K562 (cell line): Measurements from ENCODE around the gene MRO. TPM values are rescaled to one million over a fixed set of nuclear protein-coding genes. Genes with fewer than 3 reads are reported as not detected.

Experiments
- ARID4B ChIP-seq: sonication (generic); formaldehyde crosslinking; IDR thresholded peaks from 2 replicates; pipeline ENCODE4 v1.8.0; 2022; ENCODE audit warnings: mild to moderate bottlenecking, missing genetic modification reagents
- ATF3 ChIP-seq, 2 experiments: fragments of 450-650 bp in 1 of 2; sonication (generic) in 1 of 2; formaldehyde crosslinking in 1 of 2; IDR thresholded peaks in 1 of 2; conservative IDR thresholded peaks in 1 of 2; 2 replicates each; pipeline versions ENCODE4 v1.6.1 to v1.8.1; 2016 to 2023; ENCODE audit warnings: mild to moderate bottlenecking in 2 of 2, moderate library complexity in 2 of 2, inconsistent platforms in 1 of 2, missing genetic modification reagents in 1 of 2
- E2F4 ChIP-seq: sonication (generic); formaldehyde crosslinking; IDR thresholded peaks from 2 replicates; pipeline ENCODE4 v1.8.0; 2022; ENCODE audit warnings: mild to moderate bottlenecking, low read depth, missing genetic modification reagents
- FOSL1 ChIP-seq: fragments of 200-800 bp; sonication (Bioruptor generic); conservative IDR thresholded peaks from 2 replicates; pipeline ENCODE4 v1.6.1; 2016; ENCODE audit warnings: missing genetic modification characterization, missing compliant biosample characterization
- JUND ChIP-seq, 2 experiments: IDR thresholded peaks; 2 replicates in 1 of 2; 3 replicates in 1 of 2; pipeline ENCODE4 v1.6.1; 2011; ENCODE audit warnings: borderline replicate concordance in 2 of 2, low read depth in 2 of 2, low read length in 2 of 2, improper control_type of control experiment in 1 of 2, missing biosample characterization in 1 of 2, missing genetic modification characterization in 1 of 2, missing genetic modification reagents in 1 of 2
- SMARCA4 ChIP-seq: fragments of 450-650 bp; IDR thresholded peaks from 2 replicates; pipeline ENCODE4 v1.6.1; 2016
- polyA plus RNA-seq, 8 experiments: library from polyadenylated mRNA; depleted of rRNA in 4 of 8; stranded (reverse) in 5 of 8; unstranded in 3 of 8; fragments of >200 nt; fragmentation: Nextera tagmentation in 2 of 8; fragmentation: Illumina TruSeq in 1 of 8; extraction: Ambion mirVana in 2 of 8; extraction: Trizol in 1 of 8; gene quantifications; 2 replicates each; pipeline versions ENCODE4 v1.2.1 to v1.2.3, GENCODE V29; 2011 to 2014; ENCODE audit warnings: inconsistent platforms in 1 of 8, missing spikeins in 1 of 8
- total RNA-seq, 7 experiments: library from RNA; depleted of rRNA in 6 of 7; stranded (reverse); fragments of >200 nt in 6 of 7; fragmentation: Illumina TruSeq in 2 of 7; extraction: Trizol in 2 of 7; gene quantifications; 2 replicates each; pipeline versions ENCODE4 v1.2.1 to v1.2.3, GENCODE V29; 2011 to 2021; ENCODE audit warnings: low replicate concordance in 1 of 7

The MRO gene
- total and polyA plus RNA-seq, 9 of the 15 experiments (the other 6 are each of a cell fraction or from before 2014, with no cell fraction given) = 0.06 TPM; not detected in 8

GRCh38 chr18:50847192-50847591 is 27.4 kb upstream of the MRO start (continued):
- peak; percentile 79 for TF ChIP-seq ATF3 (IDR thresholded peaks at IDR 0.05)
- TF ChIP-seq ATF3 (CRISPR knock-in tag; conservative IDR thresholded peaks at IDR 0.05) = no peak
- TF ChIP-seq E2F4 (CRISPR knock-in tag) = no peak
- TF ChIP-seq JUND (IDR thresholded peaks at IDR 0.05; ENCODE audit: borderline replicate concordance, low read depth, low read length) = peak; percentile 76; the same call in 1 of the 2 replicates
- peak; percentile 71; the same call in 1 of the 3 replicates for TF ChIP-seq JUND (tag; IDR thresholded peaks at IDR 0.05; ENCODE audit: borderline replicate concordance, low read depth, low read length)
- peak; percentile 51 for TF ChIP-seq SMARCA4
- no peak for TF ChIP-seq ARID4B (CRISPR knock-in tag)
- TF ChIP-seq FOSL1 (tag) = peak; percentile 85
